AG10803 (cell line): ENCODE results near the gene CWF19L1.
A peak's percentile ranks its signal among the peaks of the same experiment; 100 is the strongest.
"Not testable (repeated sequence)": the region's sequence is repeated elsewhere in the genome, so short reads cannot be mapped to it uniquely, and the experiment has no call there.

Experiments
- DNase-seq: peaks from one replicate; pipeline ENCODE4 v3.0.0; 2010; ENCODE audit warnings: low read depth
- H3K4me3 ChIP-seq: 2 replicates; pipeline ENCODE4 v1.5.1; 2011; ENCODE audit warnings: mild to moderate bottlenecking, low read length, control low read depth
- CTCF ChIP-seq: conservative IDR thresholded peaks from 2 replicates; pipeline ENCODE4 v1.5.1; 2011; ENCODE audit warnings: mild to moderate bottlenecking, low read length, control low read depth, inconsistent platforms

The CWF19L1 gene

GRCh38 chr10:100267239-100268104 lies at the start of gene CWF19L1:
TSS of gene CWF19L1 (minus strand) at chr10:100267638. CDS start at chr10:100267593, 45 bp downstream.
- peak within 1 kb of the TSS; percentile 100 for H3K4me3 ChIP-seq
- DNase-seq: peak; percentile 86
- no peak for TF ChIP-seq CTCF

GRCh38 chr10:100315615-100316014 lies 48.2 kb upstream of the CWF19L1 start:
- no peak for DNase-seq
- no peak for TF ChIP-seq CTCF
- no peak overlapping the region for H3K4me3 ChIP-seq

- no peak overlapping the region for H3K4me3 ChIP-seq
- no peak for DNase-seq
These were observed 43.9 kb upstream of the CWF19L1 start for GRCh38 chr10:100311298-100311697.

GRCh38 chr10:100307684-100308083 lies 40.2 kb upstream of the CWF19L1 start:
- no peak overlapping the region for H3K4me3 ChIP-seq

More at GRCh38 chr10:100311298-100311697, 43.9 kb upstream of the CWF19L1 start:
- no peak for TF ChIP-seq CTCF

GRCh38 chr10:100306861-100307260 lies 39.4 kb upstream of the CWF19L1 start:
- no peak for TF ChIP-seq CTCF
- DNase-seq: no peak
- H3K4me3 ChIP-seq: no peak overlapping the region

More at GRCh38 chr10:100307684-100308083, 40.2 kb upstream of the CWF19L1 start:
- DNase-seq: peak; percentile 19
- no peak for TF ChIP-seq CTCF

GRCh38 chr10:100304414-100304813 lies 37.0 kb upstream of the CWF19L1 start:
- no peak for TF ChIP-seq CTCF
- DNase-seq: no peak
- H3K4me3 ChIP-seq: no peak overlapping the region

GRCh38 chr10:100303724-100304319 lies 36.4 kb upstream of the CWF19L1 start:
- no peak overlapping the region for H3K4me3 ChIP-seq
- peak; percentile 21 for DNase-seq
- peak; percentile 78 for TF ChIP-seq CTCF

GRCh38 chr10:100301123-100301522 lies 33.7 kb upstream of the CWF19L1 start:
- not testable (repeated sequence) for H3K4me3 ChIP-seq, DNase-seq
